ENCODE measurements around the gene PRKAB2. TPM values are rescaled to one million over a fixed set of nuclear protein-coding genes. Genes with fewer than 3 reads are reported as not detected.

The PRKAB2 gene
- total and polyA plus RNA-seq, 2 of the 13 experiments (the other 11 are each of a cell fraction or from before 2014, with no cell fraction given) = 44.0 to 118 TPM

- TF ChIP-seq, protein P1, sequence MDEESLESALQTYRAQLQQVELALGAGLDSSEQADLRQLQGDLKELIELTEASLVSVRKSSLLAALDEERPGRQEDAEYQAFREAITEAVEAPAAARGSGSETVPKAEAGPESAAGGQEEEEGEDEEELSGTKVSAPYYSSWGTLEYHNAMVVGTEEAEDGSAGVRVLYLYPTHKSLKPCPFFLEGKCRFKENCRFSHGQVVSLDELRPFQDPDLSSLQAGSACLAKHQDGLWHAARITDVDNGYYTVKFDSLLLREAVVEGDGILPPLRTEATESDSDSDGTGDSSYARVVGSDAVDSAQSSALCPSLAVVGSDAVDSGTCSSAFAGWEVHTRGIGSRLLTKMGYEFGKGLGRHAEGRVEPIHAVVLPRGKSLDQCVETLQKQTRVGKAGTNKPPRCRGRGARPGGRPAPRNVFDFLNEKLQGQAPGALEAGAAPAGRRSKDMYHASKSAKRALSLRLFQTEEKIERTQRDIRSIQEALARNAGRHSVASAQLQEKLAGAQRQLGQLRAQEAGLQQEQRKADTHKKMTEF (CRISPR knock-in tag; IDR thresholded peaks at IDR 0.05) = peak; percentile 90
- TF ChIP-seq SIX4 (CRISPR knock-in tag; IDR thresholded peaks at IDR 0.05) (peak; percentile 84), FOXA3 (CRISPR knock-in tag; IDR thresholded peaks at IDR 0.05) (peak; percentile 90), SETDB1 (CRISPR knock-in tag; IDR thresholded peaks at IDR 0.05; ENCODE audit: borderline replicate concordance) (no peak), HDAC1 (CRISPR knock-in tag; IDR thresholded peaks at IDR 0.05) (peak; percentile 79; the same call in 1 of the 2 replicates), THAP11 (CRISPR knock-in tag; IDR thresholded peaks at IDR 0.05) (peak; percentile 54; the same call in 1 of the 2 replicates), ZNF414 (CRISPR knock-in tag; IDR thresholded peaks at IDR 0.05) (no peak), GABPA (IDR thresholded peaks at IDR 0.05; ENCODE audit: low read depth, low read length) (no peak), GABPA (CRISPR knock-in tag; IDR thresholded peaks at IDR 0.05; ENCODE audit: low read depth) (no peak), BORCS8-MEF2B (CRISPR knock-in tag; IDR thresholded peaks at IDR 0.05) (no peak), PAXIP1 (CRISPR knock-in tag; conservative IDR thresholded peaks at IDR 0.05) (peak; percentile 89), TCF7L2 (IDR thresholded peaks at IDR 0.05; ENCODE audit: low read depth, low read length) (0 out of 2 replicates have a peak, but pooled peaks have one; percentile 33), ZNF503 (CRISPR knock-in tag; IDR thresholded peaks at IDR 0.05) (peak; percentile 67), ZNF883 (CRISPR knock-in tag; IDR thresholded peaks at IDR 0.05; ENCODE audit: not compliant biosample characterization) (no peak), ARNTL (CRISPR knock-in tag; IDR thresholded peaks at IDR 0.05) (peak; percentile 41; the same call in 1 of the 2 replicates), PHF21A (CRISPR knock-in tag; IDR thresholded peaks at IDR 0.05) (peak; percentile 51)
- TF ChIP-seq, protein P2, sequence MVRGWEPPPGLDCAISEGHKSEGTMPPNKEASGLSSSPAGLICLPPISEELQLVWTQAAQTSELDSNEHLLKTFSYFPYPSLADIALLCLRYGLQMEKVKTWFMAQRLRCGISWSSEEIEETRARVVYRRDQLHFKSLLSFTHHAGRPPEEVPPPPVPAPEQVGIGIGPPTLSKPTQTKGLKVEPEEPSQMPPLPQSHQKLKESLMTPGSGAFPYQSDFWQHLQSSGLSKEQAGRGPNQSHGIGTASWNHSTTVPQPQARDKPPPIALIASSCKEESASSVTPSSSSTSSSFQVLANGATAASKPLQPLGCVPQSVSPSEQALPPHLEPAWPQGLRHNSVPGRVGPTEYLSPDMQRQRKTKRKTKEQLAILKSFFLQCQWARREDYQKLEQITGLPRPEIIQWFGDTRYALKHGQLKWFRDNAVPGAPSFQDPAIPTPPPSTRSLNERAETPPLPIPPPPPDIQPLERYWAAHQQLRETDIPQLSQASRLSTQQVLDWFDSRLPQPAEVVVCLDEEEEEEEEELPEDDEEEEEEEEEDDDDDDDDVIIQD (CRISPR knock-in tag; IDR thresholded peaks at IDR 0.05; ENCODE audit: low read depth) = peak; percentile 58; the same call in 1 of the 2 replicates
- TF ChIP-seq, protein P3, sequence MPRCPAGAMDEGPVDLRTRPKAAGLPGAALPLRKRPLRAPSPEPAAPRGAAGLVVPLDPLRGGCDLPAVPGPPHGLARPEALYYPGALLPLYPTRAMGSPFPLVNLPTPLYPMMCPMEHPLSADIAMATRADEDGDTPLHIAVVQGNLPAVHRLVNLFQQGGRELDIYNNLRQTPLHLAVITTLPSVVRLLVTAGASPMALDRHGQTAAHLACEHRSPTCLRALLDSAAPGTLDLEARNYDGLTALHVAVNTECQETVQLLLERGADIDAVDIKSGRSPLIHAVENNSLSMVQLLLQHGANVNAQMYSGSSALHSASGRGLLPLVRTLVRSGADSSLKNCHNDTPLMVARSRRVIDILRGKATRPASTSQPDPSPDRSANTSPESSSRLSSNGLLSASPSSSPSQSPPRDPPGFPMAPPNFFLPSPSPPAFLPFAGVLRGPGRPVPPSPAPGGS (CRISPR knock-in tag; IDR thresholded peaks at IDR 0.05) = no peak
- TF ChIP-seq, protein P4, sequence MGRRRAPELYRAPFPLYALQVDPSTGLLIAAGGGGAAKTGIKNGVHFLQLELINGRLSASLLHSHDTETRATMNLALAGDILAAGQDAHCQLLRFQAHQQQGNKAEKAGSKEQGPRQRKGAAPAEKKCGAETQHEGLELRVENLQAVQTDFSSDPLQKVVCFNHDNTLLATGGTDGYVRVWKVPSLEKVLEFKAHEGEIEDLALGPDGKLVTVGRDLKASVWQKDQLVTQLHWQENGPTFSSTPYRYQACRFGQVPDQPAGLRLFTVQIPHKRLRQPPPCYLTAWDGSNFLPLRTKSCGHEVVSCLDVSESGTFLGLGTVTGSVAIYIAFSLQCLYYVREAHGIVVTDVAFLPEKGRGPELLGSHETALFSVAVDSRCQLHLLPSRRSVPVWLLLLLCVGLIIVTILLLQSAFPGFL (CRISPR knock-in tag; IDR thresholded peaks at IDR 0.05) = no peak
Measured at GRCh38 chr1:147215540-147215916, 43.3 kb upstream of the PRKAB2 start (continued).
